Measurements from ENCODE around the gene TRIM41.

DNA sequence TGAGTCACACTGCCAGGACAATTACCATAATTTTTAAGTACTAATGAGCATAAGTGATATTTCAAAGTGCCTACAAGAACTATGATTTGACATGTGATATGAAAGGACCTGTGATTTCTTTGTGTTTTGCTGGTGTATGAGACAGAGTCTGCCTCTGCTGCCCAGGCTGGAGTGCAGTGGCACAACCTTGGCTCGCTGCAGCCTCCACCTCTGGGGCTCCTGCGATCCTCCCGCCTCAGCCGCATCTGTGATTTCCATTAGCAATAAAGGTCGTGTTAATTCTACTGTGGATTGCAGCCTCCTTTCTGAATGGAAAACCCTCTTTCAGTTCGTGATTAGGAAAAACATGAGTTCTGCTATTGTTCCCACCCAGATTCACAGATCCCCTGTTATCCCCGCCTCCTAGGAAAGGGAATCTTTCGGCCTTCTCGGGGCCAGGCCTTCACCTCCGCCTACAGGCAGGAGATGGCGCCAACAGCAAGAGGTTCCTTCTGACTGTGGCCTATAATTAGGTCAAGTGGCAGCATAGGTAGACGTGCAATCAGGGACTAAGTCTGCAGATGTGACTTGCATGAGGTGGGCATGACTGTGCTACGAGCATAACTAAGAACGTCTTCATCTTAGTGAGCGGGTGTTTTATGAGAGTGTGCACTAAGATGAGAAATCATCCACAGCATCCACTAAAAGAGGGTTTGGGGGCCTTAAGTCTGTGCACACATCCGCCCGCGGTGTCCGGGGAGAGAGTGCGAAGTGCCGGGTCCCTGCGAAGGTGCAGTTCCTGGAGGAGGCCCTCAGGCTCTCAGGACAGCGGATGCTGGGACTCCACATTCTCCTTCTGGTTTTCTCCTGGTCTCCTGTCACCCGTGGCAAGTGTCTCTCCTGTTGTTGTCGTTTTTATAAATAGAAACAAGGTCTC lies 41.2 kb upstream of the TRIM41 start:
- TF ChIP-seq ZNF658 (tag by site-specific recombination; IDR thresholded peaks at IDR 0.05) (no peak), KLF10 (tag by site-specific recombination; IDR thresholded peaks at IDR 0.05) (no peak), PRDM1 (tag by site-specific recombination; IDR thresholded peaks at IDR 0.05) (no peak), ZNF394 (tag by site-specific recombination; IDR thresholded peaks at IDR 0.05; ENCODE audit: borderline replicate concordance) (no peak), GLI4 (tag by site-specific recombination; IDR thresholded peaks at IDR 0.05) (no peak), ZBTB7A (tag by site-specific recombination; IDR thresholded peaks at IDR 0.05; ENCODE audit: low read depth) (no peak), ZNF791 (tag by site-specific recombination; IDR thresholded peaks at IDR 0.05) (no peak), ZNF629 (tag by site-specific recombination; IDR thresholded peaks at IDR 0.05) (0 out of 2 replicates have a peak, but pooled peaks have one; percentile 34), ZNF133 (tag by site-specific recombination; IDR thresholded peaks at IDR 0.05) (no peak), ZNF37A (tag by site-specific recombination; IDR thresholded peaks at IDR 0.05) (no peak)
- TF ChIP-seq, protein P1, sequence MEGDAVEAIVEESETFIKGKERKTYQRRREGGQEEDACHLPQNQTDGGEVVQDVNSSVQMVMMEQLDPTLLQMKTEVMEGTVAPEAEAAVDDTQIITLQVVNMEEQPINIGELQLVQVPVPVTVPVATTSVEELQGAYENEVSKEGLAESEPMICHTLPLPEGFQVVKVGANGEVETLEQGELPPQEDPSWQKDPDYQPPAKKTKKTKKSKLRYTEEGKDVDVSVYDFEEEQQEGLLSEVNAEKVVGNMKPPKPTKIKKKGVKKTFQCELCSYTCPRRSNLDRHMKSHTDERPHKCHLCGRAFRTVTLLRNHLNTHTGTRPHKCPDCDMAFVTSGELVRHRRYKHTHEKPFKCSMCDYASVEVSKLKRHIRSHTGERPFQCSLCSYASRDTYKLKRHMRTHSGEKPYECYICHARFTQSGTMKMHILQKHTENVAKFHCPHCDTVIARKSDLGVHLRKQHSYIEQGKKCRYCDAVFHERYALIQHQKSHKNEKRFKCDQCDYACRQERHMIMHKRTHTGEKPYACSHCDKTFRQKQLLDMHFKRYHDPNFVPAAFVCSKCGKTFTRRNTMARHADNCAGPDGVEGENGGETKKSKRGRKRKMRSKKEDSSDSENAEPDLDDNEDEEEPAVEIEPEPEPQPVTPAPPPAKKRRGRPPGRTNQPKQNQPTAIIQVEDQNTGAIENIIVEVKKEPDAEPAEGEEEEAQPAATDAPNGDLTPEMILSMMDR (tag by site-specific recombination; IDR thresholded peaks at IDR 0.05) = no peak; the same call in 1 of the 2 replicates
- TF ChIP-seq, protein P2, sequence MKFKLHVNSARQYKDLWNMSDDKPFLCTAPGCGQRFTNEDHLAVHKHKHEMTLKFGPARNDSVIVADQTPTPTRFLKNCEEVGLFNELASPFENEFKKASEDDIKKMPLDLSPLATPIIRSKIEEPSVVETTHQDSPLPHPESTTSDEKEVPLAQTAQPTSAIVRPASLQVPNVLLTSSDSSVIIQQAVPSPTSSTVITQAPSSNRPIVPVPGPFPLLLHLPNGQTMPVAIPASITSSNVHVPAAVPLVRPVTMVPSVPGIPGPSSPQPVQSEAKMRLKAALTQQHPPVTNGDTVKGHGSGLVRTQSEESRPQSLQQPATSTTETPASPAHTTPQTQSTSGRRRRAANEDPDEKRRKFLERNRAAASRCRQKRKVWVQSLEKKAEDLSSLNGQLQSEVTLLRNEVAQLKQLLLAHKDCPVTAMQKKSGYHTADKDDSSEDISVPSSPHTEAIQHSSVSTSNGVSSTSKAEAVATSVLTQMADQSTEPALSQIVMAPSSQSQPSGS (tag by site-specific recombination; IDR thresholded peaks at IDR 0.05; ENCODE audit: low read depth) = no peak
